K562 (cell line): Measurements from ENCODE around the gene ALKBH2. TPM values are rescaled to one million over a fixed set of nuclear protein-coding genes. Genes with fewer than 3 reads are reported as not detected.

Source experiments
- FUS ChIP-seq: fragments of 200-400 bp; formaldehyde crosslinking; optimal IDR thresholded peaks from 2 replicates; pipeline ENCODE3; 2017; ENCODE audit warnings: low read depth, low read length
- HCFC1 ChIP-seq: IDR thresholded peaks from 2 replicates; pipeline ENCODE4 v1.6.1; 2012; ENCODE audit warnings: low read depth, low read length, improper control_type of control experiment
- MAFK ChIP-seq: IDR thresholded peaks from 2 replicates; pipeline ENCODE4 v1.6.1; 2011; ENCODE audit warnings: low read length, improper control_type of control experiment
- MTA1 ChIP-seq: fragments of 450-650 bp; IDR thresholded peaks from 2 replicates; pipeline ENCODE4 v1.6.1; 2017; ENCODE audit warnings: borderline replicate concordance
- MTA2 ChIP-seq: fragments of 450-650 bp; IDR thresholded peaks from 2 replicates; pipeline ENCODE4 v1.6.1; 2016; ENCODE audit warnings: low read depth
- NFIX ChIP-seq: fragments of 250-450 bp; sonication (Bioruptor Pico); IDR thresholded peaks from 2 replicates; pipeline ENCODE4 v1.4.0; 2020; ENCODE audit warnings: low read depth, mild to moderate bottlenecking, moderate library complexity
- POLR2A ChIP-seq: fragments of 450-650 bp; conservative IDR thresholded peaks from 2 replicates; pipeline ENCODE4 v1.6.1; 2016
- PPARD ChIP-seq: fragments of 250-450 bp; sonication (Bioruptor Pico); IDR thresholded peaks from 2 replicates; pipeline ENCODE4 v1.8.0; 2022; ENCODE audit warnings: inconsistent platforms, mild to moderate bottlenecking, moderate library complexity
- XRCC3 ChIP-seq: fragments of 450-650 bp; IDR thresholded peaks from 2 replicates; pipeline ENCODE4 v1.6.1; 2017; ENCODE audit warnings: mild to moderate bottlenecking, moderate library complexity
- ZBED1 ChIP-seq: IDR thresholded peaks from 2 replicates; pipeline ENCODE4 v1.6.1; 2014
- ZC3H8 ChIP-seq: fragments of 450-650 bp; IDR thresholded peaks from 2 replicates; pipeline ENCODE4 v1.6.1; 2017
- ZNF212 ChIP-seq: fragments of 450-650 bp; formaldehyde crosslinking; IDR thresholded peaks from 2 replicates; pipeline ENCODE4 v1.4.0; 2020; ENCODE audit warnings: mild to moderate bottlenecking
- ZNF316 ChIP-seq: fragments of 450-650 bp; IDR thresholded peaks from 2 replicates; pipeline ENCODE4 v1.6.1; 2016
- ZNF696 ChIP-seq: fragments of 250-450 bp; sonication (Bioruptor Pico); conservative IDR thresholded peaks from 2 replicates; pipeline ENCODE4 v1.4.0; 2020; ENCODE audit warnings: mild to moderate bottlenecking, moderate library complexity
- ZNF707 ChIP-seq: fragments of 250-450 bp; sonication (Bioruptor Pico); conservative IDR thresholded peaks from 2 replicates; pipeline ENCODE4 v1.8.0; 2022; ENCODE audit warnings: inconsistent platforms, mild to moderate bottlenecking, moderate library complexity
- ZNF766 ChIP-seq: fragments of 200-800 bp; sonication (Bioruptor generic); conservative IDR thresholded peaks from 2 replicates; pipeline ENCODE4 v1.6.1; 2016; ENCODE audit warnings: missing genetic modification characterization, missing compliant biosample characterization
- polyA plus RNA-seq, 8 experiments: library from polyadenylated mRNA; depleted of rRNA in 4 of 8; stranded (reverse) in 5 of 8; unstranded in 3 of 8; fragments of >200 nt; fragmentation: Nextera tagmentation in 2 of 8; fragmentation: Illumina TruSeq in 1 of 8; extraction: Ambion mirVana in 2 of 8; extraction: Trizol in 1 of 8; gene quantifications; 2 replicates each; pipeline versions ENCODE4 v1.2.1 to v1.2.3, GENCODE V29; 2011 to 2014; ENCODE audit warnings: inconsistent platforms in 1 of 8, missing spikeins in 1 of 8
- total RNA-seq, 7 experiments: library from RNA; depleted of rRNA in 6 of 7; stranded (reverse); fragments of >200 nt in 6 of 7; fragmentation: Illumina TruSeq in 2 of 7; extraction: Trizol in 2 of 7; gene quantifications; 2 replicates each; pipeline versions ENCODE4 v1.2.1 to v1.2.3, GENCODE V29; 2011 to 2021; ENCODE audit warnings: low replicate concordance in 1 of 7
- TF ChIP-seq, protein P1 (sequence below), 3 experiments: fragments of 200-800 bp in 1 of 3; sonication (Bioruptor generic) in 1 of 3; sonication (generic) in 1 of 3; formaldehyde crosslinking in 1 of 3; IDR thresholded peaks; 2 replicates each; pipeline versions ENCODE4 v1.6.1 to v1.8.0; 2016 to 2022; ENCODE audit warnings: mild to moderate bottlenecking in 2 of 3, missing compliant biosample characterization in 2 of 3, missing genetic modification characterization in 2 of 3, missing genetic modification reagents in 1 of 3
- TF ChIP-seq, protein P2 (sequence below): fragments of 450-650 bp; IDR thresholded peaks from 2 replicates; pipeline ENCODE4 v1.6.1; 2016; ENCODE audit warnings: mild to moderate bottlenecking
- TF ChIP-seq, protein P3 (sequence below): fragments of 450-650 bp; IDR thresholded peaks from 2 replicates; pipeline ENCODE4 v1.6.1; 2016; ENCODE audit warnings: borderline replicate concordance
- TF ChIP-seq, protein P4 (sequence below): IDR thresholded peaks from 2 replicates; pipeline ENCODE4 v1.6.1; 2014; ENCODE audit warnings: antibody characterized with exemption
- TF ChIP-seq, protein P5 (sequence below): fragments of 250-450 bp; sonication (Bioruptor Pico); IDR thresholded peaks from 2 replicates; pipeline ENCODE4 v1.5.1; 2021; ENCODE audit warnings: mild to moderate bottlenecking

ALKBH2 gene
- total and polyA plus RNA-seq, 9 of the 15 experiments (the other 6 are each of a cell fraction or from before 2014, with no cell fraction given), result 5.9 to 56.1 (median 41.9) TPM

DNA sequence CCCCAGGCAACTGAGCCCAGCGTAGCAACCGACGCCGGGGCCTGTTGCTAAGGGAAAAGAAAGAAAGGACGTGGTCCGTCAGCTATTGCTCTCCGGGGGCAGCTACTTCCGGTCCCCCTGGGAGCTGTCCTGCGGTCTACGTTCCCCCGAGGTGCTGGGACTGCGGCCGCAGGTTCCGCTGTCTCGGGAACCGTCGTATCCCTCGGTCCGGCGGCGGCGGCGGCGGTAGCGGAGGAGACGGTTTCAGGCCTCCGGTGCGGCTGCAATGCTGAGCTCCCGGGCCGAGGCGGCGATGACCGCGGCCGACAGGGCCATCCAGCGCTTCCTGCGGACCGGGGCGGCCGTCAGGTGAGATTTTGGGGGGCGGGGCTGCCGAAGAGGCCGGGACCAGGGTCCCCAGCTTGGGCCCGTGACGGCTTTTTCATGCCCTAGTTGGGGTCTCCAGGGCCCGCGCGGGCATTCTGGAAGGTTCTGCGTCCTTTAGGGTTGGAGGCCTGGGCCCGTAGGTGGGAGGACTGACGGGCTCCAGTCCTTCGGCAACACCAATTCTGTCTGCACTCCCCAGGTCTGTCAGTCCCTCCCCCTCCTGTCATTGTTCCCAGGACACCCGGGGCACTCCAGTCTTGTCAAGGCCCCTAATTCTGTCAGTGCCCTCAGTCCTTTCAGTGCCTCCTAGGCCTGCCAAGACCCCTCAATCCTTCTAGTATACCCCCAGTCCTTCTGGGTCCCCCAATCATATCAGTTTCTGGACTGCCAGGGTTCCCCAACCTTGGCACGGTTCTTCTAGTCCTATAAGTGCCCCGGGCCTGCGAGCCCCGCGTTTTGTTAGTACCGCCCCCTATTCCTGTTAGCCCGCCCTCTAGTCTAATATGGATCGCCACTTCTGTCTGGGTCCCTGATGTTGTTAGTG, 40.6 kb downstream of the ALKBH2 start, which contains the start of gene USP30 (continued):
- TF ChIP-seq MTA2, result no peak
- TF ChIP-seq ZNF696 (CRISPR knock-in tag), result no peak
- TF ChIP-seq POLR2A, result peak; percentile 64
- TF ChIP-seq MAFK, result peak; percentile 21; the same call in 1 of the 2 replicates
- TF ChIP-seq, protein P1, sequence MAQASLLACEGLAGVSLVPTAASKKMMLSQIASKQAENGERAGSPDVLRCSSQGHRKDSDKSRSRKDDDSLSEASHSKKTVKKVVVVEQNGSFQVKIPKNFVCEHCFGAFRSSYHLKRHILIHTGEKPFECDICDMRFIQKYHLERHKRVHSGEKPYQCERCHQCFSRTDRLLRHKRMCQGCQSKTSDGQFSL (CRISPR knock-in tag; IDR thresholded peaks at IDR 0.05), result 0 out of 2 replicates have a peak, but pooled peaks have one; percentile 40
- TF ChIP-seq, protein P1 (tag; IDR thresholded peaks at IDR 0.05), result no peak
- no peak for TF ChIP-seq ZNF707 (CRISPR knock-in tag)
- TF ChIP-seq ZNF766 (CRISPR knock-in tag), result peak; percentile 80
- TF ChIP-seq PPARD (CRISPR knock-in tag), result no peak
- TF ChIP-seq XRCC3, result no peak
- TF ChIP-seq NFIX (CRISPR knock-in tag), result no peak
- TF ChIP-seq, protein P2, sequence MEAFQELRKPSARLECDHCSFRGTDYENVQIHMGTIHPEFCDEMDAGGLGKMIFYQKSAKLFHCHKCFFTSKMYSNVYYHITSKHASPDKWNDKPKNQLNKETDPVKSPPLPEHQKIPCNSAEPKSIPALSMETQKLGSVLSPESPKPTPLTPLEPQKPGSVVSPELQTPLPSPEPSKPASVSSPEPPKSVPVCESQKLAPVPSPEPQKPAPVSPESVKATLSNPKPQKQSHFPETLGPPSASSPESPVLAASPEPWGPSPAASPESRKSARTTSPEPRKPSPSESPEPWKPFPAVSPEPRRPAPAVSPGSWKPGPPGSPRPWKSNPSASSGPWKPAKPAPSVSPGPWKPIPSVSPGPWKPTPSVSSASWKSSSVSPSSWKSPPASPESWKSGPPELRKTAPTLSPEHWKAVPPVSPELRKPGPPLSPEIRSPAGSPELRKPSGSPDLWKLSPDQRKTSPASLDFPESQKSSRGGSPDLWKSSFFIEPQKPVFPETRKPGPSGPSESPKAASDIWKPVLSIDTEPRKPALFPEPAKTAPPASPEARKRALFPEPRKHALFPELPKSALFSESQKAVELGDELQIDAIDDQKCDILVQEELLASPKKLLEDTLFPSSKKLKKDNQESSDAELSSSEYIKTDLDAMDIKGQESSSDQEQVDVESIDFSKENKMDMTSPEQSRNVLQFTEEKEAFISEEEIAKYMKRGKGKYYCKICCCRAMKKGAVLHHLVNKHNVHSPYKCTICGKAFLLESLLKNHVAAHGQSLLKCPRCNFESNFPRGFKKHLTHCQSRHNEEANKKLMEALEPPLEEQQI, result peak; percentile 85; the same call in 1 of the 2 replicates
- TF ChIP-seq ZC3H8, result no peak
- no peak for TF ChIP-seq ZBED1
- peak; percentile 93 for TF ChIP-seq HCFC1
- TF ChIP-seq, protein P3, sequence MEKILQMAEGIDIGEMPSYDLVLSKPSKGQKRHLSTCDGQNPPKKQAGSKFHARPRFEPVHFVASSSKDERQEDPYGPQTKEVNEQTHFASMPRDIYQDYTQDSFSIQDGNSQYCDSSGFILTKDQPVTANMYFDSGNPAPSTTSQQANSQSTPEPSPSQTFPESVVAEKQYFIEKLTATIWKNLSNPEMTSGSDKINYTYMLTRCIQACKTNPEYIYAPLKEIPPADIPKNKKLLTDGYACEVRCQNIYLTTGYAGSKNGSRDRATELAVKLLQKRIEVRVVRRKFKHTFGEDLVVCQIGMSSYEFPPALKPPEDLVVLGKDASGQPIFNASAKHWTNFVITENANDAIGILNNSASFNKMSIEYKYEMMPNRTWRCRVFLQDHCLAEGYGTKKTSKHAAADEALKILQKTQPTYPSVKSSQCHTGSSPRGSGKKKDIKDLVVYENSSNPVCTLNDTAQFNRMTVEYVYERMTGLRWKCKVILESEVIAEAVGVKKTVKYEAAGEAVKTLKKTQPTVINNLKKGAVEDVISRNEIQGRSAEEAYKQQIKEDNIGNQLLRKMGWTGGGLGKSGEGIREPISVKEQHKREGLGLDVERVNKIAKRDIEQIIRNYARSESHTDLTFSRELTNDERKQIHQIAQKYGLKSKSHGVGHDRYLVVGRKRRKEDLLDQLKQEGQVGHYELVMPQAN, result peak; percentile 68
- TF ChIP-seq ZNF316, result no peak
- no peak for TF ChIP-seq MTA1
- TF ChIP-seq, protein P4, sequence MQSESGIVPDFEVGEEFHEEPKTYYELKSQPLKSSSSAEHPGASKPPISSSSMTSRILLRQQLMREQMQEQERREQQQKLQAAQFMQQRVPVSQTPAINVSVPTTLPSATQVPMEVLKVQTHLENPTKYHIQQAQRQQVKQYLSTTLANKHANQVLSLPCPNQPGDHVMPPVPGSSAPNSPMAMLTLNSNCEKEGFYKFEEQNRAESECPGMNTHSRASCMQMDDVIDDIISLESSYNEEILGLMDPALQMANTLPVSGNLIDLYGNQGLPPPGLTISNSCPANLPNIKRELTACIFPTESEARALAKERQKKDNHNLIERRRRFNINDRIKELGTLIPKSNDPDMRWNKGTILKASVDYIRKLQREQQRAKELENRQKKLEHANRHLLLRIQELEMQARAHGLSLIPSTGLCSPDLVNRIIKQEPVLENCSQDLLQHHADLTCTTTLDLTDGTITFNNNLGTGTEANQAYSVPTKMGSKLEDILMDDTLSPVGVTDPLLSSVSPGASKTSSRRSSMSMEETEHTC, result no peak
- TF ChIP-seq, protein P5, sequence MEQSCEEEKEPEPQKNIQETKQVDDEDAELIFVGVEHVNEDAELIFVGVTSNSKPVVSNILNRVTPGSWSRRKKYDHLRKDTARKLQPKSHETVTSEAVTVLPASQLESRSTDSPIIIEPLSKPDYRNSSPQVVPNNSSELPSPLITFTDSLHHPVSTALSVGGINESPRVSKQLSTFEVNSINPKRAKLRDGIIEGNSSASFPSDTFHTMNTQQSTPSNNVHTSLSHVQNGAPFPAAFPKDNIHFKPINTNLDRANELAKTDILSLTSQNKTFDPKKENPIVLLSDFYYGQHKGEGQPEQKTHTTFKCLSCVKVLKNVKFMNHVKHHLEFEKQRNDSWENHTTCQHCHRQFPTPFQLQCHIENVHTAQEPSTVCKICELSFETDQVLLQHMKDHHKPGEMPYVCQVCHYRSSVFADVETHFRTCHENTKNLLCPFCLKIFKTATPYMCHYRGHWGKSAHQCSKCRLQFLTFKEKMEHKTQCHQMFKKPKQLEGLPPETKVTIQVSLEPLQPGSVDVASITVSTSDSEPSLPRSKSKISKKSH (CRISPR knock-in tag), result no peak
- TF ChIP-seq FUS, result no peak
- TF ChIP-seq ZNF212 (CRISPR knock-in tag), result no peak
